ENCODE results near the gene HBZ. TPM values are rescaled to one million over a fixed set of nuclear protein-coding genes. Genes with fewer than 3 reads are reported as not detected.
A peak's percentile ranks its signal among the peaks of the same experiment; 100 is the strongest.

HBZ gene
- total RNA-seq, 1 donor from 2014 or later, result not detected

DNA sequence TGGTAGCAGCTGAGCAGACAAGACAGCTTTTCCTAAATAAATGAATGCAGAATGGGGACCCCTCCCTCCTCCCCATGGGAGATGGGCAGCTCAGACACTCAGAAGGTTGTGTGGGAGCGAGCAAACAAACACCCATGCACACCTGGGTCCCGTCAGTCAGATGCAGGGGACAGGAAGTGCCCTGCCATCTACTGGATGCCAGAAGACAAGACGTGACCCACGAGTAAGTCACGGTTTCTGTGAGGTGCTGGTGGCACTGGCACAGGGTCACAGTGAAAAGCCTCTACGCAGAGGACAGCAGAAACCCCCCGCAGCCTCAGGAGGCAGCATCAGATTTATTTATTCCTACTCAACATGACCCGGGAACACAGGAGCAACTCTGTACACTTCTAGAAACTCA lies 36.2 kb downstream of the HBZ start:
- peaks cover 5% of the 10 kb centered on the region for H3K4me1 Mint-ChIP-seq (ENCODE audit: unreplicated experiment)
- TF ChIP-seq, protein P1, sequence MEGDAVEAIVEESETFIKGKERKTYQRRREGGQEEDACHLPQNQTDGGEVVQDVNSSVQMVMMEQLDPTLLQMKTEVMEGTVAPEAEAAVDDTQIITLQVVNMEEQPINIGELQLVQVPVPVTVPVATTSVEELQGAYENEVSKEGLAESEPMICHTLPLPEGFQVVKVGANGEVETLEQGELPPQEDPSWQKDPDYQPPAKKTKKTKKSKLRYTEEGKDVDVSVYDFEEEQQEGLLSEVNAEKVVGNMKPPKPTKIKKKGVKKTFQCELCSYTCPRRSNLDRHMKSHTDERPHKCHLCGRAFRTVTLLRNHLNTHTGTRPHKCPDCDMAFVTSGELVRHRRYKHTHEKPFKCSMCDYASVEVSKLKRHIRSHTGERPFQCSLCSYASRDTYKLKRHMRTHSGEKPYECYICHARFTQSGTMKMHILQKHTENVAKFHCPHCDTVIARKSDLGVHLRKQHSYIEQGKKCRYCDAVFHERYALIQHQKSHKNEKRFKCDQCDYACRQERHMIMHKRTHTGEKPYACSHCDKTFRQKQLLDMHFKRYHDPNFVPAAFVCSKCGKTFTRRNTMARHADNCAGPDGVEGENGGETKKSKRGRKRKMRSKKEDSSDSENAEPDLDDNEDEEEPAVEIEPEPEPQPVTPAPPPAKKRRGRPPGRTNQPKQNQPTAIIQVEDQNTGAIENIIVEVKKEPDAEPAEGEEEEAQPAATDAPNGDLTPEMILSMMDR (IDR thresholded peaks at IDR 0.05), result peak; percentile 16
- no peak for DNase-seq (ENCODE audit: extremely low spot score, unreplicated experiment)
- no peaks in the 10 kb centered on the region for H3K27me3 Mint-ChIP-seq (ENCODE audit: unreplicated experiment)
- H3K4me3 Mint-ChIP-seq (ENCODE audit: unreplicated experiment), result no peak overlapping the region
- no peaks in the 10 kb centered on the region for H3K9me3 Mint-ChIP-seq (ENCODE audit: unreplicated experiment)
- H3K27ac Mint-ChIP-seq (ENCODE audit: unreplicated experiment), result no peak overlapping the region
- H3K36me3 Mint-ChIP-seq (ENCODE audit: unreplicated experiment), result peaks cover 45% of the 10 kb centered on the region

DNA sequence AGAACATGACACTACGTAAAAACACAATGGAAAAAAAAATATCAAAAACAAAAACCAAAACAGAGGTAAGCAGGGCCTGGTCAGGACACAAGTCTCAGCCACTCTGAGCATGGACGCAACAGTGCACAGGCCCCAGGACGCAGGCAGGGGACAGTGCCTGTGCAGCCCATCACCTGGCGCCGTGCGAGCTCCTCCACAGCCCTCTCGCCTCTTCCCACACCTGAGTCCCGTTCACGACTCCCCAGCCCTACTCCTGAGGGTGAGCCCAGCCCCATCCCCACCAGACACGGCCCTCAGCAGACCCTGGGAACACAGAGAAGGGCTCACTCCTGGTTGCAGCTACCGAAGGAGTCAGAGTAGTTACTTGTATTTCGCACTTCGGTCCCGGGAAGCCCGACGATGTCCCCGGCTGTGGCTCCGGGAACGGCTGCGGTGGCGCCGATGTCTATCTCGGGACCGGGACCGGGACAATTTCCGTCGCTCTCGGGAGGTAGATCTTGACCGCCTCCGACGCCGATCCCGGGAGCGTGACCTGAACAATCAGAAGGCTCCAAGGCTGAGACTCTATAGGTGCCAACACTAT lies 37.3 kb downstream of the HBZ start:
- Mint-ChIP-seq H3K9me3 (ENCODE audit: unreplicated experiment) (no peaks in the 10 kb centered on the region), H3K27me3 (ENCODE audit: unreplicated experiment) (no peaks in the 10 kb centered on the region), H3K27ac (ENCODE audit: unreplicated experiment) (no peak overlapping the region), H3K4me1 (ENCODE audit: unreplicated experiment) (peaks cover 5% of the 10 kb centered on the region), H3K36me3 (ENCODE audit: unreplicated experiment) (peaks cover 47% of the 10 kb centered on the region), H3K4me3 (ENCODE audit: unreplicated experiment) (no peak overlapping the region)
- no peak for DNase-seq (ENCODE audit: extremely low spot score, unreplicated experiment)
- TF ChIP-seq, protein P1 (IDR thresholded peaks at IDR 0.05), result no peak

DNA sequence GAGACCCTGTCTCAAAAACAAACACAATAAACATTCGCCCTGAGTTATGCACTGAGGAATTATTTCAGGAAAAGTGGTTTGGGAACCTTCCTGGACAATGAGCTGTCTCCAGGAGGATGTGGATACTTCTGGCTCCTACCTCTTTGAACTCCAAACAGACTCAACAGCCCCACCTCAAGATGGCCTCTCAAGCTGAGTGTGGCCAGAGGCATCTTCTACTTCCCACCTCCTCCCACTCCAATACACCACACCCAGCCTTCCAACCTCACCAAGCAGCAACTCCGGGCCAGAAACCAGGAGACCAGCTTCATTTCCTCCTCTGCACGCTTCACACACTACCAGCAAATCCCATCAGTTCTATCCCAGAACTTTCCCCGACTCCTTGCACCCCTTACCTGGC lies 39.4 kb downstream of the HBZ start:
- Mint-ChIP-seq H3K4me3 (ENCODE audit: unreplicated experiment) (no peak overlapping the region), H3K4me1 (ENCODE audit: unreplicated experiment) (peaks cover 5% of the 10 kb centered on the region), H3K27me3 (ENCODE audit: unreplicated experiment) (no peaks in the 10 kb centered on the region), H3K36me3 (ENCODE audit: unreplicated experiment) (peaks cover 48% of the 10 kb centered on the region), H3K9me3 (ENCODE audit: unreplicated experiment) (no peaks in the 10 kb centered on the region), H3K27ac (ENCODE audit: unreplicated experiment) (no peak overlapping the region)
- TF ChIP-seq, protein P1 (IDR thresholded peaks at IDR 0.05), result no peak
- DNase-seq (ENCODE audit: extremely low spot score, unreplicated experiment), result no peak

DNA sequence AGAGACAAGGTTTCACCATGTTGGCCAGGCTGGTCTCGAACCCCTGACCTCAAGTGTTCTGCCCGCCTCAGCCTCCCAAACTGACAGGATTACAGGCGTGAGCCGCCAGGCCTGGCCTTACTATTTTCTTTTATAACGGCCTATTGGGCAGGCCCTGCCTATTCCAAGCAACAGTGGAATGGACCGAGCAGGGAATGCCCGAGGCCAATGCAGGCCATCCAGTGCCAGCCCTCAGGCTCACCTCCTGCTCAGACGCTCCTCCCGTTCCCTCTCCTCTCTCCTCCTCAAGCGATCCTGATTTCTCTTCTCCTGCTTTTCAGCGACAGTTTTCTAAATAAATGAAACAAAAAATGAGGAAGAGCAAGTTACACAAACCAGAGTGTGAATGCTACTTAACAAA lies 40.2 kb downstream of the HBZ start:
- H3K36me3 Mint-ChIP-seq (ENCODE audit: unreplicated experiment), result peaks cover 46% of the 10 kb centered on the region
- H3K27ac Mint-ChIP-seq (ENCODE audit: unreplicated experiment), result no peak overlapping the region
- no peak overlapping the region for H3K4me3 Mint-ChIP-seq (ENCODE audit: unreplicated experiment)
- peaks cover 5% of the 10 kb centered on the region for H3K4me1 Mint-ChIP-seq (ENCODE audit: unreplicated experiment)
- no peaks in the 10 kb centered on the region for H3K27me3 Mint-ChIP-seq (ENCODE audit: unreplicated experiment)
- no peaks in the 10 kb centered on the region for H3K9me3 Mint-ChIP-seq (ENCODE audit: unreplicated experiment)
- no peak for DNase-seq (ENCODE audit: extremely low spot score, unreplicated experiment)
- TF ChIP-seq, protein P1 (IDR thresholded peaks at IDR 0.05), result no peak

DNA sequence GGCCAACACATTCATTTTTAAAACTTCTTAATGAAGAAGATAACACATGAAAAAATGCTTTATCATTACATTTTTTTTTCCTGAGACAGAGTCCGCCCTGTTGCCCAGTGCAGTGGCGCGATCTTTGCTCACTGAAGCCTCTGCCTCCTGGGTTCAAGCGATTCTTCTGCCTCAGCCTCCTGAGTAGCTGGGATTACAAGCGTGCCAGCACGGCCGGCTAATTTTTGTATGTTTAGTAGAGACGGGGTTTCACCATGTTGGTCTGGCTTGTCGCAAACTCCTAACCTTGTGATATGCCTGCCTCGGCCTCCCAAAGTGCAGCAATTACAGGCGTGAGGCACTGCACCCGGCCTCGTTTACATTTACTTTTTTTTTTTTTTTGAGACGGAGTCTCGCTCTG lies 41.0 kb downstream of the HBZ start:
- H3K4me1 Mint-ChIP-seq (ENCODE audit: unreplicated experiment), result peaks cover 5% of the 10 kb centered on the region
- no peak for DNase-seq (ENCODE audit: extremely low spot score, unreplicated experiment)
- H3K27me3 Mint-ChIP-seq (ENCODE audit: unreplicated experiment), result no peaks in the 10 kb centered on the region
- peaks cover 46% of the 10 kb centered on the region for H3K36me3 Mint-ChIP-seq (ENCODE audit: unreplicated experiment)
- H3K9me3 Mint-ChIP-seq (ENCODE audit: unreplicated experiment), result no peaks in the 10 kb centered on the region
- no peak overlapping the region for H3K4me3 Mint-ChIP-seq (ENCODE audit: unreplicated experiment)
- TF ChIP-seq, protein P1 (IDR thresholded peaks at IDR 0.05), result no peak
- H3K27ac Mint-ChIP-seq (ENCODE audit: unreplicated experiment), result no peak overlapping the region
